Testis (tissue), 5 donors: ENCODE results near the gene KCNQ1. TPM values are rescaled to one million over a fixed set of nuclear protein-coding genes. Genes with fewer than 3 reads are reported as not detected.

Source experiments
- DNase-seq: peaks from one replicate; pipeline ENCODE4 v3.0.0-alpha.2; 2019
- H3K27ac ChIP-seq, 2 donors: fragments of 200-600 bp; sonication (generic); one replicate each; pipeline ENCODE4 v1.5.1; 2019
- H3K27me3 ChIP-seq: fragments of 200-600 bp; sonication (generic); one replicate; pipeline ENCODE4 v1.5.1; 2019
- H3K36me3 ChIP-seq: fragments of 200-600 bp; sonication (generic); one replicate; pipeline ENCODE4 v1.5.1; 2017; ENCODE audit warnings: low read depth; ENCODE audit errors: missing control alignments
- H3K4me1 ChIP-seq: fragments of 200-600 bp; sonication (generic); one replicate; pipeline ENCODE4 v1.5.1; 2019
- H3K4me3 ChIP-seq, 2 donors: fragments of 200-600 bp; sonication (generic); one replicate each; pipeline ENCODE4 v1.5.1; 2017 to 2019
- H3K9me3 ChIP-seq: fragments of 200-600 bp; sonication (generic); one replicate; pipeline ENCODE4 v1.5.1; 2017
- POLR2A ChIP-seq: fragments of 450-650 bp; IDR thresholded peaks from one replicate; pipeline ENCODE4 v1.6.1; 2017; ENCODE audit warnings: antibody characterized with exemption, mild to moderate bottlenecking, moderate library complexity
- WGBS, 2 donors: methylation state at CpG; one replicate each; pipeline ENCODE4 v1.1.5; 2018; 5-methylcytosine and 5-hydroxymethylcytosine counted together
- intact Hi-C: fragments of 100-400 bp; cut with DNase I; formaldehyde crosslinking; loops from one replicate; pipeline ENCODE4 v1.15.1; 2023; ENCODE audit warnings: low total_unique reads
- long read RNA-seq, 2 donors: transcript quantifications; one replicate each; lab custom pipeline, GENCODE V29; 2026
- polyA plus RNA-seq: library from polyadenylated mRNA; stranded (reverse); fragments of 350-450 nt; fragmentation: Illumina TruSeq; extraction: RNeasy Lipid Tissue Mini Kit (QIAGEN cat#74804); gene quantifications from one replicate; pipeline ENCODE4 v1.2.3, GENCODE V29; 2014; ENCODE audit warnings: low read depth, low replicate concordance; ENCODE audit not compliant: insufficient read depth
- total RNA-seq, 2 donors: library from RNA; depleted of rRNA; stranded (reverse); fragments of >200 nt; gene quantifications; one replicate each; pipeline ENCODE4 v1.2.3, GENCODE V29; 2016
- TF ChIP-seq, protein P1 (sequence below), 3 experiments: fragments of 450-650 bp in 2 of 3; fragments of 200-600 bp in 1 of 3; sonication (generic) in 1 of 3; IDR thresholded peaks; one replicate each; pipeline ENCODE4 v1.5.1; 2016 to 2019; ENCODE audit warnings: antibody characterized with exemption in 3 of 3, mild to moderate bottlenecking in 2 of 3, moderate library complexity in 1 of 3

Gene KCNQ1, protein sequence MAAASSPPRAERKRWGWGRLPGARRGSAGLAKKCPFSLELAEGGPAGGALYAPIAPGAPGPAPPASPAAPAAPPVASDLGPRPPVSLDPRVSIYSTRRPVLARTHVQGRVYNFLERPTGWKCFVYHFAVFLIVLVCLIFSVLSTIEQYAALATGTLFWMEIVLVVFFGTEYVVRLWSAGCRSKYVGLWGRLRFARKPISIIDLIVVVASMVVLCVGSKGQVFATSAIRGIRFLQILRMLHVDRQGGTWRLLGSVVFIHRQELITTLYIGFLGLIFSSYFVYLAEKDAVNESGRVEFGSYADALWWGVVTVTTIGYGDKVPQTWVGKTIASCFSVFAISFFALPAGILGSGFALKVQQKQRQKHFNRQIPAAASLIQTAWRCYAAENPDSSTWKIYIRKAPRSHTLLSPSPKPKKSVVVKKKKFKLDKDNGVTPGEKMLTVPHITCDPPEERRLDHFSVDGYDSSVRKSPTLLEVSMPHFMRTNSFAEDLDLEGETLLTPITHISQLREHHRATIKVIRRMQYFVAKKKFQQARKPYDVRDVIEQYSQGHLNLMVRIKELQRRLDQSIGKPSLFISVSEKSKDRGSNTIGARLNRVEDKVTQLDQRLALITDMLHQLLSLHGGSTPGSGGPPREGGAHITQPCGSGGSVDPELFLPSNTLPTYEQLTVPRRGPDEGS
- 10 to 100 TPM; 12.8 to 24.2 TPM for total RNA-seq
- 6.0 TPM for polyA plus RNA-seq
- long read RNA-seq, donor 1, partial matches to known transcripts = 0 of 1 reads
- long read RNA-seq, donor 1, other reads (novel, unspliced or antisense) = 0 of 1 reads
- long read RNA-seq, donor 2, partial matches to known transcripts = 0 of 2 reads
- long read RNA-seq, donor 2, other reads (novel, unspliced or antisense) = 0 of 2 reads

DNA sequence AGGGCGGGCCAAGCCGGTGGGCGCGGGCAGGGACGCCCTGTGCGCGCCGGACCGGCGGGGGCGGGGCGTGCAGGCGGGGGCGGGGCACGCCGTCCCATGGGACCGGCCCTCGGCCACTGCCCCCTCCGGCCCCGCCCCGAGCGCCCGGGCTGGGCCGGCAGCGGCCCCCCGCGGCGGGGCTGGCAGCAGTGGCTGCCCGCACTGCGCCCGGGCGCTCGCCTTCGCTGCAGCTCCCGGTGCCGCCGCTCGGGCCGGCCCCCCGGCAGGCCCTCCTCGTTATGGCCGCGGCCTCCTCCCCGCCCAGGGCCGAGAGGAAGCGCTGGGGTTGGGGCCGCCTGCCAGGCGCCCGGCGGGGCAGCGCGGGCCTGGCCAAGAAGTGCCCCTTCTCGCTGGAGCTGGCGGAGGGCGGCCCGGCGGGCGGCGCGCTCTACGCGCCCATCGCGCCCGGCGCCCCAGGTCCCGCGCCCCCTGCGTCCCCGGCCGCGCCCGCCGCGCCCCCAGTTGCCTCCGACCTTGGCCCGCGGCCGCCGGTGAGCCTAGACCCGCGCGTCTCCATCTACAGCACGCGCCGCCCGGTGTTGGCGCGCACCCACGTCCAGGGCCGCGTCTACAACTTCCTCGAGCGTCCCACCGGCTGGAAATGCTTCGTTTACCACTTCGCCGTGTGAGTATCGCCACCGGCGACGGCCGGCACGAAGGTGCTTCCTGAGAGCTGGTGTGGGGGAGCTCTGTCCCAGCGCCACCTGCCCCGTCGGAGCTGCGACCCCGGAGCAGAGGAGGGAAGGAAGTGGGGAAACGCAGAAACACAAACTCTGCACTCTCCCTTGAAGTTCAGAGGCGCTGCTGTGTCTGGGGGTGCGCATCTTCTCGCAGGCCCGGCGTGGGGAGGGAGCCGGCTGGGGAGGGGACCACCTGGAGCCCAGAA is at the start of gene KCNQ1:
Gene KCNQ1, plus strand, starts transcription at position 188 of the 925 bp plus-strand sequence. Its CDS starts 91 bp downstream, at position 279.
- DNase-seq = peak; percentile 57
- Histone ChIP-seq H3K27me3 (no peaks in the 10 kb centered on the region), H3K4me3 (peak within 1 kb of the TSS; percentile 36 to 41), H3K36me3 (no peaks in the 10 kb centered on the region), H3K9me3 (no peaks in the 10 kb centered on the region), H3K4me1 (peaks cover 6% of the 10 kb centered on the region), H3K27ac (no peak within 1 kb of the TSS)
- WGBS, 2 donors = 0 to 6% methylated on average over 6 to 32 of the region's 116 CpGs
- no peak for TF ChIP-seq POLR2A
- TF ChIP-seq, protein P1, sequence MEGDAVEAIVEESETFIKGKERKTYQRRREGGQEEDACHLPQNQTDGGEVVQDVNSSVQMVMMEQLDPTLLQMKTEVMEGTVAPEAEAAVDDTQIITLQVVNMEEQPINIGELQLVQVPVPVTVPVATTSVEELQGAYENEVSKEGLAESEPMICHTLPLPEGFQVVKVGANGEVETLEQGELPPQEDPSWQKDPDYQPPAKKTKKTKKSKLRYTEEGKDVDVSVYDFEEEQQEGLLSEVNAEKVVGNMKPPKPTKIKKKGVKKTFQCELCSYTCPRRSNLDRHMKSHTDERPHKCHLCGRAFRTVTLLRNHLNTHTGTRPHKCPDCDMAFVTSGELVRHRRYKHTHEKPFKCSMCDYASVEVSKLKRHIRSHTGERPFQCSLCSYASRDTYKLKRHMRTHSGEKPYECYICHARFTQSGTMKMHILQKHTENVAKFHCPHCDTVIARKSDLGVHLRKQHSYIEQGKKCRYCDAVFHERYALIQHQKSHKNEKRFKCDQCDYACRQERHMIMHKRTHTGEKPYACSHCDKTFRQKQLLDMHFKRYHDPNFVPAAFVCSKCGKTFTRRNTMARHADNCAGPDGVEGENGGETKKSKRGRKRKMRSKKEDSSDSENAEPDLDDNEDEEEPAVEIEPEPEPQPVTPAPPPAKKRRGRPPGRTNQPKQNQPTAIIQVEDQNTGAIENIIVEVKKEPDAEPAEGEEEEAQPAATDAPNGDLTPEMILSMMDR (IDR thresholded peaks at IDR 0.05) = no peak
- intact Hi-C loops = no loop called here

DNA sequence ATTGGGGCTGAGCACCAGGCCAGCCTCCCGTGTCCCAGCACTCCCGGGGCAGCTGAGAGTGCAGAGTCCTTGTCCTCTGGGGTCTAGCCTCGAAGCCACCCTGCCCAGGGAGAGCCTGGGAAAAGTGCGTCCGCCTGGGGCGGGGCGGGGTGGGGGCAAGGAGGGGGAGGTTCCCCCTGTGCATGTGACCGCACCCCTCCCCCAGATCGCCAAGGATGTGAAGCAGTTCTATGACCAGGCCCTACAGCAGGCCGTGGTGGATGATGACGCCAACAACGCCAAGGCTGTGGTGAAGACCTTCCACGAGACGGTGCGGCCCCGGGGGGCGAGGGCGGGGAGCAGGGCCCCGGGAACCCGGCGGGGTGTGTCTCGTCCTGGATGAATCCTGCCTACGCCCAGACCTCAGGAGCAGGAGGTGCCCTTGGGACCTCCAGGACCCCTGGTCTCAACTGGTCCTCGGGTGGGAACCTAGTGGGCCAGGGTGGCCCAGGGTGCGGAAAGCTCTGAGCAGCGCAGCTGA is 49.5 kb upstream of the KCNQ1 start:
- H3K27ac ChIP-seq = no peak overlapping the region
- intact Hi-C loops = no loop called here

DNA sequence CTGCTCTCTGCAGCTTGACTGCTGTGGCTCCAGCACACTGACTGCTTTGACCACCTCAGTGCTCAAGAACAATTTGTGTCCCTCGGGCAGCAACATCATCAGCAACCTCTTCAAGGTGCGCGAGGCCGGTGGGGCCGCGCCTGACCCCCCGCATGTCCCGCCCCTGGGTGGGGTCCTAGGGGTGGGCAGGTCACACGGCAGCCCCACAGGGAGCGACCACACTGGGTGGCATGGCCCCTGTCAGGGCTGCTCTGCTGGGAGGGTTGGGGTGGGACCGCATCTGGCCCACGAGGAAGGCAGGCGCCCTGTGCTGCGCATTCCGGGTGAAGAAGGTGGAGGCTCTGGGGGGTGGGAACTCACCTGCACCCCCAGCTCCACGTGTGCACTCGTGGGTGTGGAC is 49.0 kb upstream of the KCNQ1 start:
- Histone ChIP-seq H3K36me3 (no peaks in the 10 kb centered on the region), H3K27me3 (no peaks in the 10 kb centered on the region), H3K4me3 (no peak overlapping the region), H3K4me1 (peaks cover 8% of the 10 kb centered on the region), H3K27ac (no peak overlapping the region), H3K9me3 (no peaks in the 10 kb centered on the region)
- no peak for DNase-seq
- TF ChIP-seq, protein P1 (IDR thresholded peaks at IDR 0.05) = no peak
- TF ChIP-seq POLR2A = no peak
- intact Hi-C loops = no loop called here
- 82 to 92% methylated on average over 6 to 16 of the region's 17 CpGs for WGBS, 2 donors

More for the DNA sequence above, 49.5 kb upstream of the KCNQ1 start:
- TF ChIP-seq POLR2A = no peak
- TF ChIP-seq, protein P1 (IDR thresholded peaks at IDR 0.05) = no peak
- 88% methylated on average over 26 of the region's 26 CpGs; no CpG with 5 or more reads in 1 of the 2 donors for WGBS, 2 donors
- Histone ChIP-seq H3K36me3 (no peaks in the 10 kb centered on the region), H3K27me3 (no peaks in the 10 kb centered on the region), H3K4me1 (peaks cover 14% of the 10 kb centered on the region), H3K9me3 (no peaks in the 10 kb centered on the region), H3K4me3 (no peak overlapping the region)
- DNase-seq = no peak

DNA sequence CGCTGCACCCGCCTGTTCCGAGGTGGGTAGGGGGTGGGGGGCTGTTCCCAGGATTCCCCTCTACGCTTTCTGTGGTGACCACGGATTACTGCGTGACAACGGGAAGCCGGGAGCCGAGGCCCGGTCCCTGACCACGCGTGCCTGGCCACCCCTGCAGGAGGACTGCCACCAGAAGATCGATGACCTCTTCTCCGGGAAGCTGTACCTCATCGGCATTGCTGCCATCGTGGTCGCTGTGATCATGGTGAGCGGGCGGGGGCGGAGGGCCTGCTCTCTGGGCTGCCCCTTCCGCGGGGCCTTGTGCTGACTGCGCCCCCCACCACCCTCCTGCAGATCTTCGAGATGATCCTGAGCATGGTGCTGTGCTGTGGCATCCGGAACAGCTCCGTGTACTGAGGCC is 48.3 kb upstream of the KCNQ1 start:
- no peak for DNase-seq
- Histone ChIP-seq H3K4me3 (no peak overlapping the region), H3K9me3 (no peaks in the 10 kb centered on the region), H3K4me1 (peaks cover 9% of the 10 kb centered on the region), H3K27me3 (no peaks in the 10 kb centered on the region), H3K36me3 (no peaks in the 10 kb centered on the region), H3K27ac (no peak overlapping the region)
- intact Hi-C loops = no loop called here
- TF ChIP-seq POLR2A = no peak
- TF ChIP-seq, protein P1 (IDR thresholded peaks at IDR 0.05) = no peak
- WGBS, 2 donors = 75 to 92% methylated on average over 4 to 18 of the region's 26 CpGs
